T47D (cell line): ENCODE data around the gene TCTN1.

ENCODE experiments used
- DNase-seq, 2 experiments: peaks; one replicate each; pipeline versions ENCODE4 v3.0.0 to v3.0.0-alpha.2; 2011 to 2012; ENCODE audit warnings: low read depth in 1 of 2, low spot score in 1 of 2
- JUND ChIP-seq: IDR thresholded peaks from 2 replicates; pipeline ENCODE4 v1.6.1; 2012; ENCODE audit warnings: low read depth
- in situ Hi-C: cut with HindIII; loops from 2 replicates; pipeline ENCODE4 v1.10.0; 2016; ENCODE audit warnings: low sequenced_read_pairs, low pct_unique_long_range_greater_than_20kb

The TCTN1 gene

GRCh38 chr12:110686294-110686903, 72.5 kb downstream of the TCTN1 start:
- no peak for TF ChIP-seq JUND
- in situ Hi-C loops = no loop called here

DNA sequence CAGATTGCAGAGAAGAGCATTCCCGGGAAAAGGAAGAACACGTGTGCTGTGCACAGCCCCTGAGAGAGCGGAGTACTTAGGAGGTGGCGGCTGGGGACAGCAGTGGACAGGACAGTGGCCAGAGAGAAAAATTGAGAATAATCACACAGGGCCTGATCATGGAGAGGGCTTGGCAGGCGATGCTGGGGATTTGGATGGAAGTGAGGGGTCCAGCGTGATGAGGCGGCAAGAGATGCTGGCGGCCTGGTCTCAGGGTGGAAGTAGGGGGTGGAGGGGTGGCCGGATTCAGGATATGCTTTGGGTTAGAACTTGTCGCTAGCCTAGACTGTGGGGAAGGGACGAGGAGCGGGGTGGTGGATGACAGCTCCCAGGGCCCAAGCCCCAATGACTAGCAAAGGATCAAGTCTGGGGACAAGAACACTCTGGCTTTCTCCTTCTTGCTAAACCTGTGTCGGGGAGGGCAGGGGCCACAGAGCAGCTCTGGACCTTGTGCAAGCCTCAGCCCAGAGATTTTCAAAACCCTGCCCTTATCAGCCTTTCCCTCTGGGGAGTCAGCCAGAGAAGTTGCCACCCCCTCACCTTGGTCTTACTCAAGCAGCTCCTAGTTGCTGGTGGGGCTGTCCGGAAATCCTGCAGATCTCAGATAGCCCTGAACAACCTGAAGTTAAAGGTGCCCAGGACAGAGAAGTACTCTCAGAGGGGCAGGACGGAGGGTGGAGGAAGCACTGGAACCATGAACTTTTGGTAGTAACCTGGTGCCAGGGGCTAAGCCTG, 73.7 kb downstream of the TCTN1 start:
- in situ Hi-C loops = no loop called here
- no peak for TF ChIP-seq JUND
- DNase-seq = no peak

More at GRCh38 chr12:110686294-110686903, 72.5 kb downstream of the TCTN1 start:
- DNase-seq = no peak

DNA sequence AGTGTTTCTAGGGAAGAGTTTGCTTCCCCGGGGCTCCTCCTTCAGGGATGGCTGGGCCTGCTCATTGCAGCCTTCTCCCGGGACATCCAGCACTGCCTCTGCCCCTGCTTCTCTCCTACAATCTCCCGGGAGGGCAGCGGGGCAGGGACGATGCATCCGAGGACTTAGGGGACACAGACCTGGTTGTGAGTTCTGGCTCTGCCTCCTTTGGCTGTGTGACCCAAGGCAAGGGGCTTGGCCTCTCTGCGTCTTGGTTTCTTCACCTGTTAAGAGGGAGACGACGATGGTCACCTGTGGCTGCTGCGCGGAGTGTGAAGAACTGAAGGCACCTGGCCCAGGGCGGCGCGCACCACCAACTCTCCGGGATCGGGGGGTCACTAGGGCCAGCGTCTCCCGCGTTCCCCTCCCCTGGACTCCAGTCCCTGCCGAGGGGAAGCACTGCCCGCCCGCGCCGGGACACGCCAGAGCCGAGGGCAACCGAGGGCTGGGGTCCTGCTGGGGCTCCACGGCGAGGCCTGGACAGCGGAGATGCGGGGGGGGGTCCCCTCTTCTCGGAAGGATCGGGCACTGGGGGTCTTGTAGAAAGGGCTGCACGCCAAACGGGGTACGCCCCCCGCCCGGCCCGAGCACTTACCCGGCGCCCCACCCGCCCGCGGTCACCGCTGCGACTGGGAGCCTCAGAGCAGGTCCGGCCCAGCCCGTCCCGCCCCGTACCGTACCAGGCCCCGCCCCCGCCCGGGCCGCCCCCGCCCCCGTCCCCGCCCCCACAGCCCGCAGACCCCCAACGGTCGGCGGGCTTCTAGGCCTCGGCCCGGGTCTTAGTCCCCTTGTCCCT, 74.7 kb downstream of the TCTN1 start, which contains the start of gene HVCN1:
HVCN1 (minus strand) TSS at position 670 of the 835 bp plus-strand sequence. CDS start 5,870 bp downstream, outside the sequence.
- in situ Hi-C loops = no loop called here
- TF ChIP-seq JUND = no peak
- DNase-seq = no peak

- TF ChIP-seq JUND = no peak
- in situ Hi-C loops = no loop called here
- DNase-seq = no peak
These were observed 75.6 kb downstream of the TCTN1 start for GRCh38 chr12:110689281-110690126.

DNA sequence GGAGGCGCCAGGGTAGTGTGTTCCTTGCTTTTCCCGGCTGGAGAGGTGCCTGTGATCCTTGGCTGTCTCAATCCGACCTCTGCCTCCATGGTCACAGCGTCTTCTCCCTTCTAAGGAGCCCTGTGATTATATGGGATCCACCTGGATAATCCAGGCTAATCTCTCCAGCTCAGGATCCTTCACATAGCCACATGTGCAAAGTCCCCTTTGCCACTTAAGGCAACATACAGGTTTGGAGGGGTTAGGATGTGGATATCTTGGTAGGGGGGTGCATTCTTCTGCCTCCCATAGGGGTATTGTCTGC, 76.2 kb downstream of the TCTN1 start:
- in situ Hi-C loops = no loop called here
- TF ChIP-seq JUND = no peak
- no peak for DNase-seq

- no peak for TF ChIP-seq JUND
- in situ Hi-C loops = no loop called here
- DNase-seq = no peak
These were observed 79.8 kb downstream of the TCTN1 start for GRCh38 chr12:110693731-110694130.

GRCh38 chr12:110694330-110694901, 80.5 kb downstream of the TCTN1 start:
- in situ Hi-C loops = no loop called here
- DNase-seq = no peak
- no peak for TF ChIP-seq JUND

DNA sequence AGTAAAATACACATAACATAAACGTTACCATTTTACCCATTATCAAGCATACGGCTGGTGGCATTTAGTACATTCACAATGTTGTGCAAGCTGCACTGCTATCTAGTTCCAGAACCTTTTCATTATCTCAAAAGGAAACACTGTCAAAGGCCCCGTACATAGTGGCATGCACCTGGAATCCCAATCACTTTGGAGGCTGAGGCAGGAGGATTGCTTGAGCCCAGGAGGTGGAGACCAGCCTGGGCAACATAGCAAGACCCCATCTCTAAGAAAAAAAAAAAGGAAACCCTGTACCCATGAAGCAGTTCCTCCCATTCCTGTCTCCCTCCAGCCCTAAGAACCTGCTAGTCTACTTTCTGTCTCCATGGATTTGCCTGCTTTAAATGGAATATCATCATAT, 82.4 kb downstream of the TCTN1 start:
- no peak for DNase-seq
- TF ChIP-seq JUND = no peak
- in situ Hi-C loops = no loop called here

DNA sequence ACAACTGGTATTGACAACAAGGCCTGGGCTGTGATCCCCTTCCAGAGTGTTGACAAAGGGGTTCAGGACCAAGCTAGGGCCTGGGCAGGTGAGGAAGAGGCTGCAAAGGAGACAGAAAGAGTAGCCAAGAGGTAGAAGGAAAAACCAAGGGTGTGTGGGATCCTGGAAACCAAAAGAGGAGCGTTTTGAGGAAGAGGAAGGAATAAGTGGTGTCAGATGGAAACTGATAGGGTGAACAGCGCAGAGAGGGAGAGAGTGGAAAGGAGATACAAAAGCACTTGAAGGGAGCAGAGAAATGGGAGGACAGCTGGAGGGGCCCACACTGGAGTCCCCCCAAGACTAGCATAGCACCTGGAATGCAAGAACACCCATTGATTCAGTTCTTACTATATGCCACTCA, 83.3 kb downstream of the TCTN1 start:
- in situ Hi-C loops = no loop called here

GRCh38 chr12:110698171-110698902, 84.4 kb downstream of the TCTN1 start:
- DNase-seq = peak; percentile 73 to 95
- no peak for TF ChIP-seq JUND
- in situ Hi-C loops = no loop called here

More for the DNA sequence above, 83.3 kb downstream of the TCTN1 start:
- DNase-seq = no peak
- TF ChIP-seq JUND = no peak
